Suppressor macrophage treated with lipopolysaccharide for 4 hours (primary cell): ENCODE results near the gene GPR158.

Experiments
- DNase-seq: peaks from one replicate; pipeline ENCODE4 v3.0.0-alpha.2; 2020

The GPR158 gene

DNA sequence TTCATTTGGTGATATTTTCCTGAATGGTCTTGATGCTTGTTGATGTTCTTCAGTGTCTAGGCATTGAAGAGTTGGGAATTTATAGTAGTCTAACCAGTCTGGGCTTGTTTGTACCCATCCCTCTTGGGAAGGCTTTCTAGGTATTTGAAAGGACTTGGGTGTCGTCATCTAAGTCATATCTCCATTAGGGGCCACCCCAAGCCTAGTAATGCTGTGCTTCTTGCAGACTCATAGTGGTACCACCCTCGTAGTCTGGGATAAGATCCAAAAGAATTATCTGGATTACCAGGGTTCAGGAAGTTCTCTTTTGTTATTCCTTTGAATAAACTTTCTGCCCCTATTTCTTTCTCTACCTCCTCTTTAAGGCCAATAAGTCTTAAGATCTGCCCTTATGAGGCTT, 439.9 kb downstream of the GPR158 start:
- DNase-seq: no peak

- DNase-seq: no peak
Observed at GRCh38 chr10:25615926-25616325, 441.1 kb downstream of the GPR158 start.

GRCh38 chr10:25616903-25617592, 442.2 kb downstream of the GPR158 start:
- DNase-seq: no peak

- no peak for DNase-seq
Observed at GRCh38 chr10:25627606-25628005, 452.8 kb downstream of the GPR158 start.

DNA sequence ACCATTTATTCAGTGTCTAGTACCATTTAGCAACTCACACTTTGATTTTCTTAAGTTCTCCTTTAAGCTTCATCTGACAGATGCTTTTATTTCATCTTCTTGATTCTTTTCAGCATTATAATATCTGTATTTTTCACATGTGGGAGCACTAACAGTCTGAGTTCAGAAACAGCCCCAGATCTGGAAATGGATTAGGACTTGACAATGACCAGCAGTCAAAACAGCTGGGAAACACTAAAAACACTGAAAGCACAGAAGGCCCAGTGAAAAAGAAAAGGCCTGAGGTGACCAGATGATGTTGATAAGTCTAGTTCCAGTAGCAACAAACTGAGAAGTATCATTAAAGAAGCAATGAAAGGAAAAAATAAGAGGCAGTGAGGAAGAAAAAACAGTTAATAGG, 454.5 kb downstream of the GPR158 start:
- DNase-seq: no peak

GRCh38 chr10:25631471-25631870, 456.7 kb downstream of the GPR158 start:
- DNase-seq: no peak

DNA sequence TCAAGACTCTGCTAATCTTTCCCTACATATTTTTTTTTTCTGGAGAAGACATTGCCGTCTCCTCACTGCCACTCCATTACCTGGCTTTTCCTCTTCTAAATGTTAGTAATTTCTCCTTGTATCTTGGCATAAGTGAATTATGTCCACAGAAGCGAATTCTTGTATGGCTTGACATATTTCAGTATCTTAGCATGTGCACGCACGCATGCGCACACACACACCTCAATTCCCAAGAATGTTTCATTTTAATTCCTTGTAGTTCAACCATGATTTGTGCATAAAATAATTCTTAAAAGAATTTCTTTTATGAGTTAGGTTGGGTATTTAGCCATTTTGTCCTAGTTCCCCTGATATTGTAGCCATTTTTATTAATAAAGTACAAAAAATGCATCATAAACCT, 458.0 kb downstream of the GPR158 start:
- no peak for DNase-seq

GRCh38 chr10:25633542-25633941, 458.7 kb downstream of the GPR158 start:
- no peak for DNase-seq

- no peak for DNase-seq
Observed at GRCh38 chr10:25639646-25640045, 464.8 kb downstream of the GPR158 start.

DNA sequence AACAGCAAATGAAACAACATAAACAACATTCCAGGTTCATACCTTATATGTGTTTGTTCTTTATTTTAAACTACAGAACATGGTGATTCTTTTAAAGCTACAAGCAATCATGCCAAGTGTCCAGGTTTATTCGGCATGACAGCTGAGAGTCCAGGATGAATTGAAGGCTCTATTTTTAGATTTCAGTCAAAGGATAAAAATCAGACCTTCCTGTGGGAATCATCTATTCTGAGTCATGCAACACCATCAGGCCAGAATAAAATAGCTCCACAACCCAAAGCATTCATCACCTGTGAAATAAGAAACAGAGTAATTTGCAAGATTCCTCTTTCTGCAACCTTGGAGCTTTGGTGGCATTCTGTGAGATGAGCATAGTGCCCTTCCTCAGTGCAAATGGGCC, 466.8 kb downstream of the GPR158 start:
- no peak for DNase-seq

GRCh38 chr10:25642721-25643120, 467.9 kb downstream of the GPR158 start:
- DNase-seq: no peak

DNA sequence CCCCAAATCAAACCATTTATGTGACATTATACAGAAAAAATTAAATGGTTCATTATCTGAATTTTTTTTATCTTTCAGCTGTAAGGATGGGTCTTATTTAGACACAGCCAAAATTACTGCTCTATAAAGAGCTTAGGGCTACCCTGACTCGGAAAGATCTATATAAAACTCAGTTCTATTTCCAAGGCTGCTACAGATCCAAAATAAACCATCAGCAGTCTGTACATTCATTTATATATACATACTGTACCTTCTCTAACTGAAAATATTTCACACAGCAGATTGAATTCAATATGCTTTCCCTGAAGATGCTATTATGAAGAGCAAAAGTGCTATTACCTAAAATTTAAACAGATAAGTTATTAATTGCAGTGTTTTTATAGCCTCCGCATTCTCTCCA, 471.6 kb downstream of the GPR158 start:
- DNase-seq: no peak

- no peak for DNase-seq
Observed at GRCh38 chr10:25651534-25651933, 476.7 kb downstream of the GPR158 start.
